Tibial nerve (tissue), 4 donors: Measurements from ENCODE around the gene TRIM65. TPM values are rescaled to one million over a fixed set of nuclear protein-coding genes. Genes with fewer than 3 reads are reported as not detected.
A peak's percentile ranks its signal among the peaks of the same experiment; 100 is the strongest.

Experiments used
- DNase-seq, 2 donors: peaks; one replicate each; pipeline ENCODE4 v3.0.0-alpha.2; 2019; ENCODE audit warnings: low spot score in 2 of 2
- H3K27ac ChIP-seq, 4 donors: fragments of 200-600 bp; sonication (generic) in 3 of 4; one replicate each; pipeline ENCODE4 v1.5.1; 2017 to 2019; ENCODE audit warnings: mild to moderate bottlenecking in 1 of 4
- H3K27me3 ChIP-seq, 2 donors: fragments of 200-600 bp; sonication (generic) in 1 of 2; one replicate each; pipeline versions ENCODE4 v1.5.1 to v1.6.0; 2017 to 2019
- H3K36me3 ChIP-seq, 3 donors: fragments of 200-600 bp; sonication (generic); one replicate each; pipeline ENCODE4 v1.5.1; 2018 to 2019
- H3K4me1 ChIP-seq, 4 donors: fragments of 200-600 bp; sonication (generic) in 3 of 4; one replicate each; pipeline ENCODE4 v1.5.1; 2017 to 2019
- H3K4me3 ChIP-seq, 4 donors: fragments of 200-600 bp; sonication (generic) in 3 of 4; one replicate each; pipeline ENCODE4 v1.5.1; 2017 to 2019; ENCODE audit warnings: mild to moderate bottlenecking in 1 of 4, moderate library complexity in 1 of 4
- H3K9me3 ChIP-seq, 4 donors: fragments of 200-600 bp; sonication (generic) in 3 of 4; one replicate each; pipeline ENCODE4 v1.5.1; 2017 to 2019
- CTCF ChIP-seq, 5 experiments: fragments of 200-600 bp in 3 of 5; fragments of 450-650 bp in 2 of 5; sonication (generic) in 3 of 5; IDR thresholded peaks; one replicate each; pipeline ENCODE4 v1.5.1; 2016 to 2019; ENCODE audit warnings: antibody characterized with exemption in 5 of 5, mild to moderate bottlenecking in 3 of 5, moderate library complexity in 2 of 5
- EP300 ChIP-seq, 2 donors: sonication (generic); formaldehyde crosslinking; IDR thresholded peaks; one replicate each; pipeline ENCODE4 v1.6.1; 2017; ENCODE audit warnings: antibody characterized with exemption in 2 of 2, mild to moderate bottlenecking in 1 of 2
- POLR2A ChIP-seq, 2 donors: fragments of 450-650 bp; IDR thresholded peaks; one replicate each; pipeline ENCODE4 v1.6.1; 2017; ENCODE audit warnings: antibody characterized with exemption in 2 of 2, mild to moderate bottlenecking in 2 of 2, moderate library complexity in 2 of 2
- WGBS, 2 donors: methylation state at CpG; one replicate each; pipeline ENCODE4 v1.1.5; 2018; 5-methylcytosine and 5-hydroxymethylcytosine counted together
- total RNA-seq, 4 donors: library from RNA; depleted of rRNA; stranded (reverse); fragments of >200 nt; gene quantifications; one replicate each; pipeline ENCODE4 v1.1.0, GENCODE V29; 2016

The TRIM65 gene
- total RNA-seq, 4 donors from 2014 or later = 40.2 to 68.1 (median 41.5) TPM

GRCh38 chr17:75940727-75941441 is 44.1 kb upstream of the TRIM65 start, which contains the start of gene FBF1:
TSS of gene FBF1 (minus strand) at chr17:75941042. CDS start at chr17:75938149, 2,893 bp downstream.
- 0 to 1% methylated on average over 39 to 49 of the region's 63 CpGs for WGBS, 2 donors
- peak; percentile 77 to 80 for DNase-seq
- H3K36me3 ChIP-seq = peaks cover 0 to 24% (median 0%) of the 10 kb centered on the region in 3 donors
- H3K4me1 ChIP-seq = peaks cover 0 to 18% (median 12%) of the 10 kb centered on the region in 4 donors
- H3K9me3 ChIP-seq = no peaks in the 10 kb centered on the region
- TF ChIP-seq POLR2A (IDR thresholded peaks at IDR 0.05) (peak; percentile 28 to 72), EP300 (IDR thresholded peaks at IDR 0.05) (peak; percentile 87 to 89), CTCF (IDR thresholded peaks at IDR 0.05) (peak in 1 of 5 experiments; percentile 31)
- peak within 1 kb of the TSS in 3 of 4 donors; percentile 70 to 86 (median 84) for H3K27ac ChIP-seq
- no peaks in the 10 kb centered on the region for H3K27me3 ChIP-seq
- H3K4me3 ChIP-seq = peak within 1 kb of the TSS; percentile 65 to 95 (median 88)

GRCh38 chr17:75937652-75938051 is 40.9 kb upstream of the TRIM65 start:
- no peaks in the 10 kb centered on the region for H3K9me3 ChIP-seq
- no peaks in the 10 kb centered on the region for H3K36me3 ChIP-seq
- TF ChIP-seq CTCF (IDR thresholded peaks at IDR 0.05) (no peak), POLR2A (IDR thresholded peaks at IDR 0.05) (no peak), EP300 (IDR thresholded peaks at IDR 0.05) (no peak)
- no peak overlapping the region for H3K27ac ChIP-seq
- no peak overlapping the region for H3K4me3 ChIP-seq
- DNase-seq = no peak
- H3K27me3 ChIP-seq = no peaks in the 10 kb centered on the region
- 81 to 82% methylated on average over 13 of the region's 13 CpGs for WGBS, 2 donors
- H3K4me1 ChIP-seq = peaks cover 0 to 15% (median 12%) of the 10 kb centered on the region in 4 donors

GRCh38 chr17:75933808-75934207 is 37.1 kb upstream of the TRIM65 start:
- TF ChIP-seq CTCF (IDR thresholded peaks at IDR 0.05) = no peak
- no peak for TF ChIP-seq EP300 (IDR thresholded peaks at IDR 0.05)
- TF ChIP-seq POLR2A (IDR thresholded peaks at IDR 0.05) = no peak
- Histone ChIP-seq H3K27ac (no peak overlapping the region), H3K9me3 (no peaks in the 10 kb centered on the region), H3K4me3 (no peak overlapping the region), H3K36me3 (no peaks in the 10 kb centered on the region), H3K27me3 (no peaks in the 10 kb centered on the region), H3K4me1 (no peaks in the 10 kb centered on the region)
- DNase-seq = no peak
- 46 to 61% methylated on average over 4 of the region's 4 CpGs for WGBS, 2 donors

GRCh38 chr17:75932852-75933251 is 36.1 kb upstream of the TRIM65 start:
- no peak for TF ChIP-seq CTCF (IDR thresholded peaks at IDR 0.05)
- TF ChIP-seq POLR2A (IDR thresholded peaks at IDR 0.05) = no peak
- TF ChIP-seq EP300 (IDR thresholded peaks at IDR 0.05) = no peak
- WGBS, 2 donors = 94% methylated on average over 5 of the region's 5 CpGs
- Histone ChIP-seq H3K4me3 (no peak overlapping the region), H3K4me1 (no peaks in the 10 kb centered on the region), H3K36me3 (no peaks in the 10 kb centered on the region), H3K27me3 (no peaks in the 10 kb centered on the region), H3K9me3 (no peaks in the 10 kb centered on the region), H3K27ac (no peak overlapping the region)
- no peak for DNase-seq

GRCh38 chr17:75931062-75931461 is 34.3 kb upstream of the TRIM65 start:
- Histone ChIP-seq H3K27me3 (no peaks in the 10 kb centered on the region), H3K9me3 (no peaks in the 10 kb centered on the region), H3K4me1 (no peaks in the 10 kb centered on the region), H3K36me3 (peaks cover 0 to 14% (median 0%) of the 10 kb centered on the region in 3 donors), H3K27ac (no peak overlapping the region), H3K4me3 (no peak overlapping the region)
- TF ChIP-seq EP300 (IDR thresholded peaks at IDR 0.05) = no peak
- TF ChIP-seq POLR2A (IDR thresholded peaks at IDR 0.05) = no peak
- TF ChIP-seq CTCF (IDR thresholded peaks at IDR 0.05) = no peak
- WGBS, 2 donors = 90 to 92% methylated on average over 4 of the region's 4 CpGs
- no peak for DNase-seq
